ENCODE data around the gene POU4F2. TPM values are rescaled to one million over a fixed set of nuclear protein-coding genes. Genes with fewer than 3 reads are reported as not detected.

Gene POU4F2
- total RNA-seq, 1 experiment from 2014 or later: not detected

DNA sequence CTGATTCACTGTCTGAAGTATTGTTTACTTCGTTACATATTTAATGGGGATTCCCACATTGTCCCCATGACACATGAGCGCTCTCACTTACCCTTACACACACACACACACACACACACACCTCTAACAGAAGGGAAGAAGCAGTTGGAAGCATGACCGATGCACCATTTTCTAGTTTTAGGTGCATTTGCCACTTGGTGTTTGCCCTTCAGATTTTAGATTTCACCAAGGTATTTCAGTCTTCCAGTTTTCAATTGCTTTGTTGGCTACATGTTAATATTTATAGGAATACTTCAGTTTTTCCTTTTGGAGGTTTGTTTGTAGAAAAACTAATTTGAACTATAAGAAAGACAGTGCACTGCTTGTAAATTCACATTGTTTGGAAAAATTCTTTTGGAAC lies 3.1 kb downstream of the POU4F2 start:
- Histone ChIP-seq H3K4ac (ENCODE audit: low read depth, low read length) (no peak overlapping the region), H2BK5ac (ENCODE audit: insufficient read length, low read length) (no peak overlapping the region), H4K5ac (ENCODE audit: insufficient read length, low read depth, low read length) (no peak overlapping the region), H3K4me1 (ENCODE audit: insufficient read depth, low read length) (no peaks in the 10 kb centered on the region), H2AFZ (ENCODE audit: low read length) (no peak overlapping the region), H3K56ac (ENCODE audit: insufficient read length, low read depth, low read length) (no peak overlapping the region), H3K9ac (ENCODE audit: extremely low read depth, insufficient read length, low read length) (no peak overlapping the region), H4K8ac (replicated peaks; ENCODE audit: insufficient read length, low read depth, low read length) (no peak overlapping the region), H3K9me3 (ENCODE audit: control insufficient read depth, low read depth, low read length) (no peaks in the 10 kb centered on the region), H2AK5ac (ENCODE audit: insufficient read length, low read length) (no peak overlapping the region), H2BK12ac (ENCODE audit: insufficient read length, low read depth, low read length) (no peak overlapping the region), H3K18ac (ENCODE audit: insufficient read length, low read depth, low read length) (no peak overlapping the region), H3K27ac (ENCODE audit: insufficient read length, low read depth, low read length) (no peak overlapping the region), H3K14ac (ENCODE audit: insufficient read depth, low read length) (no peak overlapping the region), H4K91ac (ENCODE audit: insufficient read length, low read depth, low read length) (no peak overlapping the region), H2BK20ac (ENCODE audit: low read depth, low read length, poor library complexity, severe bottlenecking) (no peak overlapping the region), H3K79me1 (ENCODE audit: insufficient read depth, low read depth, low read length, poor library complexity, severe bottlenecking) (no peaks in the 10 kb centered on the region), H3K27me3 (ENCODE audit: insufficient read depth, low read length) (peaks cover 67% of the 10 kb centered on the region), H4K20me1 (ENCODE audit: control insufficient read depth, insufficient read depth, insufficient read length) (peaks cover 5% of the 10 kb centered on the region), H3K23ac (ENCODE audit: insufficient read length, low read depth, low read length) (no peak overlapping the region), H2BK120ac (ENCODE audit: low read depth, low read length, poor library complexity, severe bottlenecking) (no peak overlapping the region), H3T11ph (ENCODE audit: low read length) (no peak overlapping the region), H3K79me2 (ENCODE audit: insufficient read depth, low read length) (no peaks in the 10 kb centered on the region), H3K23me2 (ENCODE audit: insufficient read length, low read depth, low read length, poor library complexity, severe bottlenecking) (peaks cover 7% of the 10 kb centered on the region), H2BK15ac (ENCODE audit: low read depth, low read length) (no peak overlapping the region), H3K4me2 (ENCODE audit: insufficient read depth, insufficient read length, low read length) (no peak overlapping the region)
- peak overlapping the region in 1 of 3 experiments; percentile 64; a peak in 1 of 7 replicates for H3K27ac Mint-ChIP-seq
- no peaks in the 10 kb centered on the region; a peak in 1 of 7 replicates for H3K36me3 Mint-ChIP-seq (ENCODE audit: insufficient read depth in 1 of 3, low read depth in 3 of 3)
- TF ChIP-seq, protein P1, sequence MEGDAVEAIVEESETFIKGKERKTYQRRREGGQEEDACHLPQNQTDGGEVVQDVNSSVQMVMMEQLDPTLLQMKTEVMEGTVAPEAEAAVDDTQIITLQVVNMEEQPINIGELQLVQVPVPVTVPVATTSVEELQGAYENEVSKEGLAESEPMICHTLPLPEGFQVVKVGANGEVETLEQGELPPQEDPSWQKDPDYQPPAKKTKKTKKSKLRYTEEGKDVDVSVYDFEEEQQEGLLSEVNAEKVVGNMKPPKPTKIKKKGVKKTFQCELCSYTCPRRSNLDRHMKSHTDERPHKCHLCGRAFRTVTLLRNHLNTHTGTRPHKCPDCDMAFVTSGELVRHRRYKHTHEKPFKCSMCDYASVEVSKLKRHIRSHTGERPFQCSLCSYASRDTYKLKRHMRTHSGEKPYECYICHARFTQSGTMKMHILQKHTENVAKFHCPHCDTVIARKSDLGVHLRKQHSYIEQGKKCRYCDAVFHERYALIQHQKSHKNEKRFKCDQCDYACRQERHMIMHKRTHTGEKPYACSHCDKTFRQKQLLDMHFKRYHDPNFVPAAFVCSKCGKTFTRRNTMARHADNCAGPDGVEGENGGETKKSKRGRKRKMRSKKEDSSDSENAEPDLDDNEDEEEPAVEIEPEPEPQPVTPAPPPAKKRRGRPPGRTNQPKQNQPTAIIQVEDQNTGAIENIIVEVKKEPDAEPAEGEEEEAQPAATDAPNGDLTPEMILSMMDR (conservative IDR thresholded peaks at IDR 0.05): no peak
- no peak for DNase-seq
- peaks cover 7 to 13% of the 10 kb centered on the region in 2 experiments; a peak in 4 of 5 replicates for H3K9me3 Mint-ChIP-seq
- WGBS (ENCODE audit: extremely low coverage, insufficient read length, low lambda C conversion rate): no CpG with 5 or more reads among the region's 3 CpGs
- peaks cover 100% of the 10 kb centered on the region for H3K27me3 Mint-ChIP-seq (ENCODE audit: low read depth)
- H3K4me1 Mint-ChIP-seq: peaks cover 24 to 47% of the 10 kb centered on the region in 2 experiments
- no peak overlapping the region for H3K4me3 Mint-ChIP-seq
